ENCODE results near the gene TSEN2. TPM values are rescaled to one million over a fixed set of nuclear protein-coding genes. Genes with fewer than 3 reads are reported as not detected.

Gene TSEN2
- total RNA-seq, 1 donor from 2014 or later, result 16.0 TPM

DNA sequence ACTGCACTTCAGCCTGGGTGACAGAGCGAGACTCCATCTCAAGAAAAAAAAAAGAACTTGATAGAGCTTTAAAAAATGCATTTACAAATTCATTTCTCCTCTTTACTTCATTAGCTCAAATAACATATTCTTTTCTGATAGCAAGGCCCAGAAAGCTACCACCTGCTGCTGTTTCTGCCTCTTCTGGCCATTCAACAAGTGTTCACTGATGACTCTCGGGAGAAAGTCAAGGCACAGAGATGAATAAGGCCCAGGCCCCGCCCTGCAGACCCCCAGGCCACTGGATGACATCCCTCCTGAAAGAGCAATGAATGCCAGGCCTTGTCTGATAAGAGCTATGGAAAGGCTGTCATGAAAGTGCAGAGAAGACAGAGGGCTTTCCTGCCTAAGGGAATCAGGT lies 13.6 kb upstream of the TSEN2 start:
- H3K36me3 ChIP-seq, result no peaks in the 10 kb centered on the region
- intact Hi-C loops (cut with DNase I), result no loop called here
- no peaks in the 10 kb centered on the region for H3K4me1 ChIP-seq
- no peak for ATAC-seq
- DNase-seq, result no peak
- no peaks in the 10 kb centered on the region for H3K27me3 ChIP-seq
- TF ChIP-seq, protein P1, sequence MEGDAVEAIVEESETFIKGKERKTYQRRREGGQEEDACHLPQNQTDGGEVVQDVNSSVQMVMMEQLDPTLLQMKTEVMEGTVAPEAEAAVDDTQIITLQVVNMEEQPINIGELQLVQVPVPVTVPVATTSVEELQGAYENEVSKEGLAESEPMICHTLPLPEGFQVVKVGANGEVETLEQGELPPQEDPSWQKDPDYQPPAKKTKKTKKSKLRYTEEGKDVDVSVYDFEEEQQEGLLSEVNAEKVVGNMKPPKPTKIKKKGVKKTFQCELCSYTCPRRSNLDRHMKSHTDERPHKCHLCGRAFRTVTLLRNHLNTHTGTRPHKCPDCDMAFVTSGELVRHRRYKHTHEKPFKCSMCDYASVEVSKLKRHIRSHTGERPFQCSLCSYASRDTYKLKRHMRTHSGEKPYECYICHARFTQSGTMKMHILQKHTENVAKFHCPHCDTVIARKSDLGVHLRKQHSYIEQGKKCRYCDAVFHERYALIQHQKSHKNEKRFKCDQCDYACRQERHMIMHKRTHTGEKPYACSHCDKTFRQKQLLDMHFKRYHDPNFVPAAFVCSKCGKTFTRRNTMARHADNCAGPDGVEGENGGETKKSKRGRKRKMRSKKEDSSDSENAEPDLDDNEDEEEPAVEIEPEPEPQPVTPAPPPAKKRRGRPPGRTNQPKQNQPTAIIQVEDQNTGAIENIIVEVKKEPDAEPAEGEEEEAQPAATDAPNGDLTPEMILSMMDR (IDR thresholded peaks at IDR 0.05), result no peak
- no peak overlapping the region for H3K27ac ChIP-seq
- H3K9me3 ChIP-seq, result no peaks in the 10 kb centered on the region
- no peak overlapping the region for H3K4me3 ChIP-seq

DNA sequence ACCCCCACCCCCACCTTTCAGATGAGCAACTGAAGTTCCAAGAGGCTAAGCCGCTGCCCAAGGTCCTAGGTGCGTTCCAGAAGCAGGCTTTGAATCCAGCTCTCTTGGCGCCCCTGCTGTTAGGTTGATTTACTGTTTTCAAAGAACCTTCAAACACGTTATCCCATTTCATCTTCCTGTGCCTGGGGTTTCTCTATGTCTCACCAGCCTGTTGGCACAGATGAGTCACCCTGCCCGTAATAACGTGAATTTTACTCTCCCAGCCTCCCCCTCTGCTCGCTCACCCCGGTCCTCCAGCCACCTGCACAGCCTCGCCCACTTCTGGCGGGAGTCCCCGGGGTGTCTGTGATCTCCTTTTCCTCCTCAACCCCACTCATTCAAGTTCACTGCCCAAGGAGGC lies 13.0 kb upstream of the TSEN2 start:
- TF ChIP-seq, protein P1 (IDR thresholded peaks at IDR 0.05), result no peak
- H3K27me3 ChIP-seq, result no peaks in the 10 kb centered on the region
- no peak overlapping the region for H3K27ac ChIP-seq
- ATAC-seq, result no peak
- no peaks in the 10 kb centered on the region for H3K36me3 ChIP-seq
- no peak for DNase-seq
- H3K4me3 ChIP-seq, result no peak overlapping the region
- H3K4me1 ChIP-seq, result no peaks in the 10 kb centered on the region
- intact Hi-C loops (cut with DNase I), result no loop called here
- no peaks in the 10 kb centered on the region for H3K9me3 ChIP-seq

DNA sequence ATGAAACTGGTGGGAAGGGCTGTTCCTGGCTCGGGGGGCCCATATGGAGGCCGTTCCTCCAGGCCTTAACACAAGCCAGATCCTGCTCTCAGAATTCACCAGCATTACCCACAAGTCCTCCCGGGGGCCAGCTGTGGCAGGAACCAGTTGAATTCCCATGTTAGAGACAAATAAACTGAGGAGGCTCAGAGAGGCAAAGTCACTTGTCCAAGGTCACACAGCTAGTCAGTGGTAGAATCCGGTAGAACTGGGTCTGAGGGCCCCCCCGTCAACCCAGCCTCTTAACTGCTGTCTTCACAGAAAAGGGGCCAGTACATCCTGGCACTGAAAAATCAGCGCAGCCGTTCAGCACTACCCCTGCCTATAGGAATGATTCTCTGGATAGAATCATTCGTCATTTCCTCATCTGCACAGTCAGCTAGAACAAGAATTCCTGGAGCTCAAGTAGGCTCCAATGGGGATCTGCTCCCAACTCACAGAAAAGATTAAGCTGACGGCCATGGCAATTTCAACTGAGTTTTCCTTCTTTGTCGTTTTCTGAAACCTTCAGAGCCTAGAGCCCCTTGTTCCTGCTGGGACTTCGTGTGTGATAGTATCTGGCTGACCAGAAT lies 12.2 kb upstream of the TSEN2 start:
- Histone ChIP-seq H3K4me3 (no peak overlapping the region), H3K27ac (no peak overlapping the region), H3K27me3 (no peaks in the 10 kb centered on the region), H3K4me1 (no peaks in the 10 kb centered on the region), H3K36me3 (no peaks in the 10 kb centered on the region), H3K9me3 (no peaks in the 10 kb centered on the region)
- intact Hi-C loops (cut with DNase I), result no loop called here
- DNase-seq (no peak), ATAC-seq (no peak)
- TF ChIP-seq, protein P1 (IDR thresholded peaks at IDR 0.05), result no peak

DNA sequence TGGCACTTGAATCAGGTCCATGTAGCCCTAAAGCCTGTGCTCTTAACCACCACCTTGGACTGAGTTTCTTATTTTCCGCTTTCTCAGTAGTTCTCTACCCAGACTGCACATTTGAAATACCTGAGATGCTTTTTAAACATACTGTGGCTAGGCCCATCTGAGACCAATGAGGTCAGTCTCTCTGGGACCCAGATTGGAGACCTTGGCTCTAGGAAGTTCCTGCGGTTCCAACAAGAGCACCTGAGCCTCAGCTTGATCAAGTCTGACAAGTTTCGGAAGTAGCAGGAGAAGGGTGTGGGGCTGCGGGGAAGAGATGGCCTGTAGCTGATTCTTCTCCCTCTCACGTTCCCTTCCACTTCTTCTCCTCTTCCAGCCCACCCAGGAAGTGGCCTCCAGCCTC lies 11.5 kb upstream of the TSEN2 start:
- TF ChIP-seq, protein P1 (IDR thresholded peaks at IDR 0.05), result no peak
- Histone ChIP-seq H3K36me3 (no peaks in the 10 kb centered on the region), H3K27ac (no peak overlapping the region), H3K9me3 (no peaks in the 10 kb centered on the region), H3K4me3 (no peak overlapping the region), H3K4me1 (no peaks in the 10 kb centered on the region), H3K27me3 (no peaks in the 10 kb centered on the region)
- DNase-seq, result no peak
- no peak for ATAC-seq
- intact Hi-C loops (cut with DNase I), result no loop called here

DNA sequence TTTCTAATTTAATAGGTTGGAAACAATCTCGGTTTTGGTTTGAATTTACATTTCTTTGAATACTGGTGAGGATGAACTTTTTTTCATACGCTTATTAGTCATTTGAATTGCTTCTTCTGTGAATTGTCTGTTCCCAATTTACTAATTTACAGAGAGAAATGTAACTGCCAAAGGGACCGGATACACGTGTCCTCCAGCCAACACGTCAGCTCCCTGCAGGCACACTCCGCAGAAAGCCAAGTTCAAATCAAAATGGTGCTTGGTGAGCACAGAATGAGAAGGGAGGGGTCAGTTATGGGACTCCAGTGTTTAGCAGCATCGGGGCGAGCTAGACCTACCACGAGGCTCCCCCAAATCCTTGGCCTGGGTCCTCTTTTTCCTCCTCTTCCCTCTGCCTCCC lies 10.8 kb upstream of the TSEN2 start:
- no peak for DNase-seq
- Histone ChIP-seq H3K36me3 (no peaks in the 10 kb centered on the region), H3K9me3 (no peaks in the 10 kb centered on the region), H3K4me1 (no peaks in the 10 kb centered on the region), H3K27me3 (no peaks in the 10 kb centered on the region), H3K4me3 (no peak overlapping the region), H3K27ac (no peak overlapping the region)
- intact Hi-C loops (cut with DNase I), result no loop called here
- TF ChIP-seq, protein P1 (IDR thresholded peaks at IDR 0.05), result no peak
- ATAC-seq, result no peak

Data from upper lobe of right lung (tissue), 1 donor.